Keratinocyte (primary cell): ENCODE data around the gene GOLGA8A. TPM values are rescaled to one million over a fixed set of nuclear protein-coding genes. Genes with fewer than 3 reads are reported as not detected.

Experiments used
- DNase-seq: peaks from one replicate; pipeline ENCODE4 v3.0.0-alpha.2; 2011; ENCODE audit warnings: low read depth, missing footprints, low spot score
- FAIRE-seq: peaks from 2 replicates; lab custom pipeline; 2011; peaks lifted over from hg19 to GRCh38; lab: Jason Lieb, UNC
- H2AFZ ChIP-seq: 2 replicates; pipeline ENCODE4 v1.6.0; 2012; ENCODE audit warnings: low read length, control low read depth, inconsistent platforms; ENCODE audit not compliant: control insufficient read depth
- H3K27ac ChIP-seq: 2 replicates; pipeline ENCODE4 v1.5.1; 2011; ENCODE audit warnings: low read length; ENCODE audit not compliant: control insufficient read depth, insufficient read depth
- H3K27me3 ChIP-seq: 3 replicates; pipeline ENCODE4 v1.6.0; 2011; ENCODE audit warnings: low read length; ENCODE audit not compliant: control insufficient read depth, insufficient read depth; ENCODE audit errors: extremely low read depth
- H3K36me3 ChIP-seq, 2 experiments: 2 replicates in 1 of 2; 3 replicates in 1 of 2; pipeline ENCODE4 v1.5.1; 2011; ENCODE audit warnings: low read length in 2 of 2, mild to moderate bottlenecking in 1 of 2; ENCODE audit not compliant: control insufficient read depth in 2 of 2, insufficient read depth in 2 of 2; ENCODE audit errors: extremely low read depth in 1 of 2
- H3K4me1 ChIP-seq: 3 replicates; pipeline ENCODE4 v1.5.1; 2011; ENCODE audit warnings: low read length; ENCODE audit not compliant: control insufficient read depth, insufficient read depth; ENCODE audit errors: extremely low read depth
- H3K4me2 ChIP-seq: 3 replicates; pipeline ENCODE4 v1.6.0; 2011; ENCODE audit warnings: low read depth, low read length; ENCODE audit not compliant: control insufficient read depth, insufficient read depth; ENCODE audit errors: extremely low read depth
- H3K4me3 ChIP-seq, 3 experiments: fragments of 200-600 bp in 1 of 3; sonication (generic) in 1 of 3; 2 replicates in 2 of 3; 3 replicates in 1 of 3; pipeline ENCODE4 v1.5.1; 2011 to 2016; ENCODE audit warnings: low read length in 3 of 3, mild to moderate bottlenecking in 3 of 3, control low read depth in 2 of 3, inconsistent platforms in 1 of 3, low read depth in 1 of 3, mixed read lengths in 1 of 3, mixed run types in 1 of 3, moderate library complexity in 1 of 3; ENCODE audit not compliant: control insufficient read depth in 2 of 3, insufficient read depth in 2 of 3; ENCODE audit errors: extremely low read depth in 1 of 3
- H3K79me2 ChIP-seq: 2 replicates; pipeline ENCODE4 v1.6.0; 2012; ENCODE audit warnings: low read length; ENCODE audit not compliant: control insufficient read depth, insufficient read depth
- H3K9ac ChIP-seq: 3 replicates; pipeline ENCODE4 v1.6.0; 2011; ENCODE audit warnings: low read length; ENCODE audit not compliant: control insufficient read depth, insufficient read depth; ENCODE audit errors: extremely low read depth
- H3K9me1 ChIP-seq: 3 replicates; pipeline ENCODE4 v1.6.0; 2011; ENCODE audit warnings: low read length; ENCODE audit not compliant: control insufficient read depth, insufficient read depth; ENCODE audit errors: extremely low read depth
- H3K9me3 ChIP-seq: 2 replicates; pipeline ENCODE4 v1.5.1; 2012; ENCODE audit warnings: low read depth, low read length; ENCODE audit not compliant: control insufficient read depth
- H4K20me1 ChIP-seq: 3 replicates; pipeline ENCODE4 v1.6.0; 2011; ENCODE audit warnings: low read length; ENCODE audit not compliant: control insufficient read depth, insufficient read depth; ENCODE audit errors: extremely low read depth
- EZH2 ChIP-seq: IDR thresholded peaks from one replicate; pipeline ENCODE4 v1.6.1; 2012; ENCODE audit warnings: inconsistent platforms, mild to moderate bottlenecking, low read length, moderate library complexity
- dilution Hi-C: fragments of 300-500 bp; cut with MboI; formaldehyde crosslinking; loops from one replicate; pipeline ENCODE4 v1.7.0; 2020; ENCODE audit warnings: low sequenced_read_pairs; ENCODE audit not compliant: extremely low pct_ligation_motif_present
- polyA plus RNA-seq, 5 experiments: library from polyadenylated mRNA; depleted of rRNA in 3 of 5; stranded (reverse) in 3 of 5; stranded (forward) in 1 of 5; unstranded in 1 of 5; fragments of >200 nt; gene quantifications; 1 replicate in 1 of 5; 2 replicates in 3 of 5; 3 replicates in 1 of 5; pipeline versions ENCODE4 v1.2.1 to v1.2.3, GENCODE V29; 2011 to 2012; ENCODE audit warnings: missing spikeins in 2 of 5, low read depth in 1 of 5, low replicate concordance in 1 of 5
- TF ChIP-seq, protein P1 (sequence below), 3 experiments: IDR thresholded peaks in 1 of 3; conservative IDR thresholded peaks in 1 of 3; optimal IDR thresholded peaks in 1 of 3; 2 replicates in 2 of 3; 3 replicates in 1 of 3; pipeline versions ENCODE3 to v1.5.1; 2011; ENCODE audit warnings: low read length in 3 of 3, mild to moderate bottlenecking in 3 of 3, moderate library complexity in 2 of 3, control low read depth in 1 of 3, inconsistent platforms in 1 of 3; ENCODE audit not compliant: insufficient read depth in 2 of 3; ENCODE audit errors: extremely low read depth in 1 of 3

Gene GOLGA8A
- polyA plus RNA-seq, 1 donor (not counting 4 experiments of a cell fraction or from before 2014, with no cell fraction given) = 54.9 TPM

DNA sequence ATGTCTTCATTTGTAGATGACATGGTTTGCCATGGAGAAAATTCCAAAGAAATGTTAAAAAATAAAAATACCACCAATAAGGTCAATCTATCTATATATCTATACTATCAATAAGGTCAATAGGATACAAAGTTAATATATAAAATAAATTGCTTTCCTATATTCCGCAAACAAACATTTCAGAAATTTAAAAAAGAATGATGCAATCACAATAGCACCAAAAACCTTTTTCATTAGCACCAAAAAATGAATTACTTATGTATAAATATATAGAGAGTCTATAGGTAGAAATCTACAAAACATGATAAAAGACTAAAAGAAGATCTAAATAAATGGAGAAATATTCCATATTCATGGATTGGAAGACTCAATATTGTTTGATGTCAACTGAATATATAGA lies 22.8 kb upstream of the GOLGA8A start:
- H3K36me3 ChIP-seq = no peaks in the 10 kb centered on the region
- no peaks in the 10 kb centered on the region for H3K9me3 ChIP-seq
- no peak overlapping the region for H3K4me2 ChIP-seq
- no peak for FAIRE-seq
- no peak for DNase-seq
- no peak overlapping the region for H3K4me3 ChIP-seq
- no peak overlapping the region for H3K27ac ChIP-seq
- H3K4me1 ChIP-seq = no peaks in the 10 kb centered on the region
- H3K79me2 ChIP-seq = no peaks in the 10 kb centered on the region
- dilution Hi-C loops = no loop called here
- H4K20me1 ChIP-seq = no peaks in the 10 kb centered on the region
- no peak overlapping the region for H3K9ac ChIP-seq
- peaks cover 6% of the 10 kb centered on the region for H3K27me3 ChIP-seq
- TF ChIP-seq EZH2 = no peak
- TF ChIP-seq, protein P1, sequence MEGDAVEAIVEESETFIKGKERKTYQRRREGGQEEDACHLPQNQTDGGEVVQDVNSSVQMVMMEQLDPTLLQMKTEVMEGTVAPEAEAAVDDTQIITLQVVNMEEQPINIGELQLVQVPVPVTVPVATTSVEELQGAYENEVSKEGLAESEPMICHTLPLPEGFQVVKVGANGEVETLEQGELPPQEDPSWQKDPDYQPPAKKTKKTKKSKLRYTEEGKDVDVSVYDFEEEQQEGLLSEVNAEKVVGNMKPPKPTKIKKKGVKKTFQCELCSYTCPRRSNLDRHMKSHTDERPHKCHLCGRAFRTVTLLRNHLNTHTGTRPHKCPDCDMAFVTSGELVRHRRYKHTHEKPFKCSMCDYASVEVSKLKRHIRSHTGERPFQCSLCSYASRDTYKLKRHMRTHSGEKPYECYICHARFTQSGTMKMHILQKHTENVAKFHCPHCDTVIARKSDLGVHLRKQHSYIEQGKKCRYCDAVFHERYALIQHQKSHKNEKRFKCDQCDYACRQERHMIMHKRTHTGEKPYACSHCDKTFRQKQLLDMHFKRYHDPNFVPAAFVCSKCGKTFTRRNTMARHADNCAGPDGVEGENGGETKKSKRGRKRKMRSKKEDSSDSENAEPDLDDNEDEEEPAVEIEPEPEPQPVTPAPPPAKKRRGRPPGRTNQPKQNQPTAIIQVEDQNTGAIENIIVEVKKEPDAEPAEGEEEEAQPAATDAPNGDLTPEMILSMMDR (optimal IDR thresholded peaks at IDR 0.05 in 1 of 3, IDR thresholded peaks at IDR 0.05 in 1 of 3, conservative IDR thresholded peaks at IDR 0.05 in 1 of 3; ENCODE audit: extremely low read depth in 1 of 3, insufficient read depth in 2 of 3, low read length in 3 of 3) = no peak
- no peak overlapping the region for H2AFZ ChIP-seq
- H3K9me1 ChIP-seq = no peaks in the 10 kb centered on the region

DNA sequence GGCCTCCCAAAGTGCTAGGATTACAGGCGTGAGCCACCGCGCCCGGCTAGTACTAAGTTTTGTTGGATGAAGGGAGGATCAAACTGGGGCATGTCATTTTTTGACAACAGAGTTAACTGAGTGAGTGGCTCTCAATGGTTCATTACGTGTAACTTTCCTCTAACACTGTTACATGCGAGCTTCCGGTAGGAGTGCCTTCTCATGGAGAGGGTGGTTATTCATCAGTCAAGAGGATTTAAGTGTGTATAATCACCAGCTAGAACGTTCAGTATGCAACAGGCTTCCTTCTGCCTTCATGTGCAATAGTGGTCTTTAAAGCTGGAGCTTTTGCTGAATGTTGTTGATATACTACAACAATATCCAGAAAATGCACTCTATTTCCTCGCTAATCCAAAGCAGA lies 19.1 kb upstream of the GOLGA8A start:
- no peak overlapping the region for H3K4me2 ChIP-seq
- dilution Hi-C loops = no loop called here
- no peak overlapping the region for H2AFZ ChIP-seq
- no peaks in the 10 kb centered on the region for H3K36me3 ChIP-seq
- peaks cover 5% of the 10 kb centered on the region for H3K27me3 ChIP-seq
- H3K9me1 ChIP-seq = no peaks in the 10 kb centered on the region
- no peak overlapping the region for H3K9ac ChIP-seq
- no peaks in the 10 kb centered on the region for H3K9me3 ChIP-seq
- no peaks in the 10 kb centered on the region for H3K4me1 ChIP-seq
- FAIRE-seq = no peak
- no peaks in the 10 kb centered on the region for H4K20me1 ChIP-seq
- TF ChIP-seq EZH2 = no peak
- TF ChIP-seq, protein P1 (optimal IDR thresholded peaks at IDR 0.05 in 1 of 3, IDR thresholded peaks at IDR 0.05 in 1 of 3, conservative IDR thresholded peaks at IDR 0.05 in 1 of 3; ENCODE audit: extremely low read depth in 1 of 3, insufficient read depth in 2 of 3, low read length in 3 of 3) = no peak
- H3K4me3 ChIP-seq = no peak overlapping the region
- no peaks in the 10 kb centered on the region for H3K79me2 ChIP-seq
- DNase-seq = no peak
- no peak overlapping the region for H3K27ac ChIP-seq
